Amygdala (tissue), 56 donors: ENCODE data around the gene KCTD18.
A peak's percentile ranks its signal among the peaks of the same experiment; 100 is the strongest.

Experiments used
- DNase-seq, 56 donors: peaks; one replicate each; lab custom pipeline; 2025; lab: John Stamatoyannopoulos, UW

KCTD18 gene

GRCh38 chr2:200488169-200488568, 21.7 kb downstream of the KCTD18 start:
- DNase-seq = no peak

- DNase-seq = no peak
Measured at GRCh38 chr2:200486529-200486928, 23.3 kb downstream of the KCTD18 start.

GRCh38 chr2:200484934-200485333, 24.9 kb downstream of the KCTD18 start:
- no peak for DNase-seq

- DNase-seq = no peak
Measured at GRCh38 chr2:200483729-200484198, 26.1 kb downstream of the KCTD18 start.

- DNase-seq = no peak
Measured at GRCh38 chr2:200482194-200482593, 27.7 kb downstream of the KCTD18 start.

- no peak for DNase-seq
Measured at GRCh38 chr2:200479692-200480265, 30.1 kb downstream of the KCTD18 start.

- peak in 35 of 56 donors; percentile 21 to 74 (median 50) for DNase-seq
Measured at GRCh38 chr2:200477667-200478131, 32.2 kb downstream of the KCTD18 start.

- DNase-seq = peak in 2 of 56 donors; percentile 19 to 37
Measured at GRCh38 chr2:200476836-200477235, 33.0 kb downstream of the KCTD18 start.

GRCh38 chr2:200475795-200476194, 34.1 kb downstream of the KCTD18 start:
- DNase-seq = no peak

GRCh38 chr2:200472853-200473464, 36.9 kb downstream of the KCTD18 start:
- no peak for DNase-seq

GRCh38 chr2:200471928-200472645, 37.8 kb downstream of the KCTD18 start:
- DNase-seq = no peak

- DNase-seq = peak in 22 of 56 donors; percentile 7 to 67 (median 30)
Measured at GRCh38 chr2:200471324-200471848, 38.5 kb downstream of the KCTD18 start.

GRCh38 chr2:200470230-200470629, 39.6 kb downstream of the KCTD18 start:
- DNase-seq = peak in 42 of 56 donors; percentile 17 to 83 (median 50)

GRCh38 chr2:200469708-200470211, 40.1 kb downstream of the KCTD18 start:
- DNase-seq = peak in 23 of 56 donors; percentile 13 to 68 (median 47)

- no peak for DNase-seq
Measured at GRCh38 chr2:200467806-200468681, 41.8 kb downstream of the KCTD18 start.

GRCh38 chr2:200466425-200467418, 43.1 kb downstream of the KCTD18 start:
- no peak for DNase-seq

GRCh38 chr2:200463452-200463851, 46.4 kb downstream of the KCTD18 start:
- DNase-seq = no peak

- no peak for DNase-seq
Measured at GRCh38 chr2:200461846-200462710, 47.8 kb downstream of the KCTD18 start.
